NCI-H446 treated with DMSO at 0.1 percent for 48 hours (cell line): Measurements from ENCODE around the gene IFI30.

Source experiments
- DNase-seq: peaks from one replicate; lab custom pipeline; 2025; lab: John Stamatoyannopoulos, UW

IFI30 gene

GRCh38 chr19:18225702-18226468 lies 52.3 kb downstream of the IFI30 start, which contains the start of gene PDE4C:
TSS of gene PDE4C (minus strand) at chr19:18226438. CDS start at chr19:18226415, 23 bp downstream.
- no peak for DNase-seq

GRCh38 chr19:18226956-18227780 lies 53.6 kb downstream of the IFI30 start:
- no peak for DNase-seq
